ENCODE results near the gene ANKRD33B.
"Not testable (repeated sequence)": the region's sequence is repeated elsewhere in the genome, so short reads cannot be mapped to it uniquely, and the experiment has no call there.

Gene ANKRD33B

DNA sequence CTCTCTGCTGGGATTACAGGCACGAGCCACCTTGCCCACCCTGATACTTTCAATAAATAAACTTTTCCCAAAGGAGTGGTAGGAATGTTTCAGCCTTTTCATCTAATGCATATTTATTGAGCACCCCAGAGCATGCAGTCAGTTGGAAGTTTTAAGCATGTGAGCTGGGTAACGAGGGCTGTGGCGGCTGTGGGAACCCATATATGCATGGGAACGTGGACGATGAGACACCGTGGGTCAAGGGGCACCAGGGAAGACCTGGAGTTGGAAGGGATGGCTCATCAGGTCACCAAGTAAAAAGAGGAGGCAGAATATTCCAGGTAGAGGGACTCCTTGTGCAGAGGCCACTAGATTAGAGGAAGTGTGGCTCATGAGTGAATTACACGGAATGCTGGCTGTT lies 64.7 kb downstream of the ANKRD33B start:
- Histone ChIP-seq H3K4me1 (ENCODE audit: control insufficient read depth in 1 of 2, insufficient read depth in 1 of 2, low read depth in 1 of 2, low read length in 1 of 2) (peaks cover 65 to 69% of the 10 kb centered on the region in 2 experiments), H3K27ac (peak overlapping the region; percentile 89), H3K27me3 (no peaks in the 10 kb centered on the region), H3K9me3 (no peaks in the 10 kb centered on the region), H3K36me3 (no peaks in the 10 kb centered on the region), H3K4me3 (ENCODE audit: low read depth in 1 of 2, low read length in 1 of 2) (no peak overlapping the region)
- no peak for TF ChIP-seq CTCF (IDR thresholded peaks at IDR 0.05)

GRCh38 chr5:10629682-10630081 lies 65.8 kb downstream of the ANKRD33B start:
- Histone ChIP-seq H3K4me3 (ENCODE audit: low read depth in 1 of 2, low read length in 1 of 2) (no peak overlapping the region), H3K4me1 (ENCODE audit: control insufficient read depth in 1 of 2, insufficient read depth in 1 of 2, low read depth in 1 of 2, low read length in 1 of 2) (peaks cover 70 to 74% of the 10 kb centered on the region in 2 experiments), H3K27ac (no peak overlapping the region), H3K27me3 (no peaks in the 10 kb centered on the region), H3K36me3 (no peaks in the 10 kb centered on the region), H3K9me3 (no peaks in the 10 kb centered on the region)
- TF ChIP-seq CTCF (IDR thresholded peaks at IDR 0.05): no peak

GRCh38 chr5:10630126-10630525 lies 66.3 kb downstream of the ANKRD33B start:
- Histone ChIP-seq H3K27ac (no peak overlapping the region), H3K4me3 (ENCODE audit: low read depth in 1 of 2, low read length in 1 of 2) (no peak overlapping the region), H3K36me3 (no peaks in the 10 kb centered on the region), H3K27me3 (no peaks in the 10 kb centered on the region), H3K4me1 (ENCODE audit: control insufficient read depth in 1 of 2, insufficient read depth in 1 of 2, low read depth in 1 of 2, low read length in 1 of 2) (peaks cover 70 to 74% of the 10 kb centered on the region in 2 experiments), H3K9me3 (no peaks in the 10 kb centered on the region)
- TF ChIP-seq CTCF (IDR thresholded peaks at IDR 0.05): no peak

DNA sequence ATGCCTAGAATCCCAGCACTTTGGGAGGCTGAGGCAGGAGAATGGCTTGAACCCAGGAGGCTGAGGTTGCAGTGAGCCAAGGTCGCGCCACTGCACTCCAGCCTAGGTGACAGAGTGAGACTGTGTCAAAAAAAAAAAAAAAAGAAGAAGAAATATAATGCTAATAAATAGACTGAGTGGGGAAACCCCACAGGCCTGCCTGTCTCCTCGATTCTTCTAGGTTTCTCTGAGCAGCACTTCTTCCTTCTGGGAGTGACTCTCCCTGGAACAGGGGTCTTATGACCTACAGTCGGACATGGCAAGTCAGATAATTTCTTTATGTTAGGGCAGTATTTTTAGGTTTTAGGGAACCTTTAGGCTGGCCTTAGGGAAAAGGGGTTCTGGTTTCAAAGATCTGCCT lies 66.9 kb downstream of the ANKRD33B start:
- peak overlapping the region; percentile 91 for H3K27ac ChIP-seq
- H3K9me3 ChIP-seq; H3K27me3 ChIP-seq; H3K36me3 ChIP-seq; H3K4me3 ChIP-seq (ENCODE audit: low read depth in 1 of 2, low read length in 1 of 2): not testable (repeated sequence)
- H3K4me1 ChIP-seq (ENCODE audit: control insufficient read depth in 1 of 2, insufficient read depth in 1 of 2, low read depth in 1 of 2, low read length in 1 of 2): peaks cover 70 to 74% of the 10 kb centered on the region in 2 experiments

- no peaks in the 10 kb centered on the region for H3K36me3 ChIP-seq
- no peaks in the 10 kb centered on the region for H3K9me3 ChIP-seq
- H3K4me3 ChIP-seq (ENCODE audit: low read depth in 1 of 2, low read length in 1 of 2): peak overlapping the region; percentile 51 to 53
- H3K27me3 ChIP-seq: no peaks in the 10 kb centered on the region
- peak overlapping the region; percentile 91 for H3K27ac ChIP-seq
- TF ChIP-seq CTCF (IDR thresholded peaks at IDR 0.05): no peak
- peaks cover 68 to 74% of the 10 kb centered on the region in 2 experiments for H3K4me1 ChIP-seq (ENCODE audit: control insufficient read depth in 1 of 2, insufficient read depth in 1 of 2, low read depth in 1 of 2, low read length in 1 of 2)
Observed at GRCh38 chr5:10631316-10631996, 67.6 kb downstream of the ANKRD33B start.

DNA sequence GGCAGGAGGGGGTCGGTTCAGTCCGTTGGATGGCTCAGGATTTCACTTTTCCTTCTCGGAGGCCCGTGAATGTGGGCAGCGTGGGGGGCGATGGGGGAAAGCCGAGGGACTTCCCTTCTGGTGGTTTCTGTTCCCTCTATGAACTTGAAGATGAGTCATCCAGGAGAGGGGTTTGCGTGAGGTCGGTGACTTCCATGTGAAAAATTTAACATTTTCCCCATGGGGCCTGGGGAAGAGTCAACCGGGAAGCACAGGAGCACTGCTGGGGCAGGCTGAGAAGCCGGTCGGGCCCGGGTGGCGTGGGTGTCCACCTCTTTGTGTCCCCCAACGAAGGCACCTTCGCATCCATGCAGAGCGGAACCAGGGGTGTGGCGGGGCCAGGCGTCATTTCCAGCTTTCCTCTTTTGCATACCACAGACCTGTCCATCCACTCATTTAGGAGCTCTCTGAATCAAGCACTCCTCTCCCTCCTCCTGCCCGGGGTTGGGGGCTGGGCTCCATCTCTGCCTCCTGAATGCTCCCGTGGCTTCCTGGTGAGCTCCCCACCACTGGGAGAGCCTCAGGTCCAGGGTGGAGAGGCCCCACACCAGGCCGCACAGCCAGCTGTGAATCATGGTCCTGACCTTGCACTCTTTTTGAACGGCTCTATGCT lies 68.4 kb downstream of the ANKRD33B start:
- Histone ChIP-seq H3K4me3 (ENCODE audit: low read depth in 1 of 2, low read length in 1 of 2) (peak overlapping the region; percentile 51 to 53), H3K27me3 (no peaks in the 10 kb centered on the region), H3K27ac (peak overlapping the region; percentile 91), H3K4me1 (ENCODE audit: control insufficient read depth in 1 of 2, insufficient read depth in 1 of 2, low read depth in 1 of 2, low read length in 1 of 2) (peaks cover 64 to 74% of the 10 kb centered on the region in 2 experiments), H3K9me3 (no peaks in the 10 kb centered on the region), H3K36me3 (no peaks in the 10 kb centered on the region)
- TF ChIP-seq CTCF (IDR thresholded peaks at IDR 0.05): no peak
